Spleen (tissue), 11 donors: ENCODE data around the gene NLRP1. TPM values are rescaled to one million over a fixed set of nuclear protein-coding genes. Genes with fewer than 3 reads are reported as not detected.

Experiments
- DNase-seq: peaks from one replicate; pipeline ENCODE4 v3.0.0-alpha.2; 2020
- H3K27ac ChIP-seq, 8 donors: fragments of 200-600 bp; sonication (generic) in 7 of 8; 1 replicate in 4 of 8; 2 replicates in 4 of 8; pipeline versions ENCODE4 v1.5.0 to v1.8.0; 2016 to 2021; ENCODE audit warnings: inconsistent platforms in 4 of 8, mild to moderate bottlenecking in 4 of 8, moderate library complexity in 1 of 8
- H3K27me3 ChIP-seq, 7 donors: fragments of 200-600 bp; sonication (generic) in 6 of 7; replicated peaks in 1 of 7; 1 replicate in 4 of 7; 2 replicates in 3 of 7; pipeline versions ENCODE4 v1.5.0 to v1.8.0; 2016 to 2021; ENCODE audit warnings: inconsistent platforms in 3 of 7, mild to moderate bottlenecking in 1 of 7
- H3K36me3 ChIP-seq, 6 donors: fragments of 200-600 bp; sonication (generic) in 5 of 6; 1 replicate in 4 of 6; 2 replicates in 2 of 6; pipeline versions ENCODE4 v1.5.0 to v1.8.0; 2016 to 2021; ENCODE audit warnings: inconsistent platforms in 2 of 6
- H3K4me1 ChIP-seq, 6 donors: fragments of 200-600 bp; sonication (generic) in 5 of 6; 1 replicate in 3 of 6; 2 replicates in 3 of 6; pipeline versions ENCODE4 v1.5.0 to v1.8.0; 2016 to 2021; ENCODE audit warnings: inconsistent platforms in 3 of 6
- H3K4me3 ChIP-seq, 8 donors: fragments of 200-600 bp; sonication (generic) in 7 of 8; 1 replicate in 4 of 8; 2 replicates in 4 of 8; pipeline versions ENCODE4 v1.5.0 to v1.8.0; 2016 to 2021; ENCODE audit warnings: inconsistent platforms in 4 of 8, mild to moderate bottlenecking in 4 of 8, moderate library complexity in 2 of 8
- H3K9me3 ChIP-seq, 8 donors: fragments of 200-600 bp; sonication (generic) in 7 of 8; 1 replicate in 4 of 8; 2 replicates in 4 of 8; pipeline versions ENCODE4 v1.5.0 to v1.8.0; 2016 to 2021; ENCODE audit warnings: inconsistent platforms in 4 of 8
- POLR2A ChIP-seq, 3 donors: fragments of 450-650 bp; IDR thresholded peaks; one replicate each; pipeline ENCODE4 v1.5.1; 2017; ENCODE audit warnings: antibody characterized with exemption in 3 of 3, mild to moderate bottlenecking in 1 of 3
- POLR2AphosphoS5 ChIP-seq, 3 donors: sonication (generic); formaldehyde crosslinking; IDR thresholded peaks; one replicate each; pipeline ENCODE4 v1.5.1; 2017; ENCODE audit warnings: antibody characterized with exemption in 3 of 3
- WGBS, 5 donors: extraction: QIAGEN DNeasy Blood & Tissue Kit in 3 of 5; methylation state at CpG; one replicate each; pipeline versions ENCODE4 v1.1.5 to v1.1.7; 2013 to 2018; 5-methylcytosine and 5-hydroxymethylcytosine counted together
- intact Hi-C: fragments of 100-400 bp; cut with DNase I; formaldehyde crosslinking; loops from one replicate; pipeline ENCODE4 v1.15.0; 2023; ENCODE audit warnings: low total_unique reads
- polyA plus RNA-seq, 3 donors: library from polyadenylated mRNA; stranded (reverse); fragments of 200-250 nt; gene quantifications; one replicate each; pipeline ENCODE4 v1.2.1, GENCODE V29; 2013
- total RNA-seq, 7 donors: library from RNA; depleted of rRNA in 3 of 7; stranded (reverse); fragments of >200 nt in 3 of 7; fragmentation: NEBNext Ultra II Directional in 4 of 7; extraction: Animal tissue kit (Norgen Biotek cat#: 25700) in 4 of 7; gene quantifications; one replicate each; pipeline versions ENCODE4 v1.1.0 to v1.2.1, GENCODE V29; 2016 to 2021
- TF ChIP-seq, protein P1 (sequence below), 11 experiments: fragments of 200-600 bp in 7 of 11; fragments of 450-650 bp in 4 of 11; sonication (generic) in 4 of 11; IDR thresholded peaks in 8 of 11; conservative IDR thresholded peaks in 3 of 11; 1 replicate in 7 of 11; 2 replicates in 4 of 11; pipeline versions ENCODE4 v1.4.0 to v1.8.0; 2016 to 2021; ENCODE audit warnings: antibody characterized with exemption in 11 of 11, inconsistent platforms in 4 of 11, mild to moderate bottlenecking in 1 of 11
- donor health status: healthy with polysubstance abuse.
- donor health status: DM: no; HTN: no; CAD: no; lungs with moderate emphysema.
- donor health status: DM: no; HTN: no; CAD: no.
- donor health status: Bipolar disorder and iron deficiency.
- donor health status: healthy.
- donor health status: DM: no; HTN: no; CAD: no.
- donor health status: DM: yes; HTN: yes; CAD: no.

NLRP1 gene
- total and polyA plus RNA-seq, 10 donors: 34.7 to 145 (median 76.7) TPM

DNA sequence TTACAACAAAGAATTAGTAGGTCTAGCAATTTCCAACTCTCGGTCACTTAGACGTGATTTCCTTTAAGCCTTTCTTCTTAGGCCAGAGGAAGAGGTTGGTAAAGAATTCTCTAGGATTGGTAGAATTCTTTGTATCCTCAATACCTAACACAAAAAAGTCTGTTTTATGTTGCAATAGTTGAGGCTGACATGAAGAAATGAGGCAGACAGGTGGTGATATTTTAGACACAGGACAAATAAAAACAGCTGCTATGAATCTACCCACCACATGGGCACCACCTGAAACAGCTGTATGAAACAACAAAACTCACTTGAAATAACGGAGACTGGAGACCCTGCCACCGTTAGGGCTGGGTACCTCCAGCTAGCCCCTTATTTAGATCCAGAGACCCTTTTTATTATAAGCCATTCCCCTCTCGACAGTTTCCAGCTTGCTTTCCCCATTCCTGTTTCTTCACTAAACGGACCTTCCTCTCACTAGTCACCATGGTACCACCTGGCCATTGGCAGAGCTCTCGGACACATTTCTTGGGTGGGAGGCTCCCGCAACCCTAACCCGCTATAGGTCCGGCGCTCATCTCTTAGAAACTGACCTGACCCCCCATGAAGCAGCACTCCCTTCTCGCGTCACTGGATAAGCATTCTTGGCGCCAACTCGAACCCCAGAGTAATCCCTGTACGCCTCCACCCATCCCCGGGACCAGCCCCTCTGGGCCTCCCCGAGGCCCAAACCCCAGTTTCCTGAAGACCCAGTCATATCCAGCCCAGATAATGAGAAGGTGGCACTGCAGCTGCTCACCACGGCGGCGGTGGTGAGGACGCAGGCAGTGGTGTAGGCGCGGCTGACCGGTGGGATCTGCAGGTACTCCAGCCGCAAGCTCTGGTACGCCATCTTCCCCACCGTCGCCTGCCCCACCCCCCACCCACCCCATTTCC lies 98.8 kb downstream of the NLRP1 start, which contains the start of gene DERL2:
Gene DERL2 (minus strand): TSS at position 909 of the 936 bp plus-strand sequence. CDS start 17 bp downstream, at position 892.
- TF ChIP-seq, protein P1, sequence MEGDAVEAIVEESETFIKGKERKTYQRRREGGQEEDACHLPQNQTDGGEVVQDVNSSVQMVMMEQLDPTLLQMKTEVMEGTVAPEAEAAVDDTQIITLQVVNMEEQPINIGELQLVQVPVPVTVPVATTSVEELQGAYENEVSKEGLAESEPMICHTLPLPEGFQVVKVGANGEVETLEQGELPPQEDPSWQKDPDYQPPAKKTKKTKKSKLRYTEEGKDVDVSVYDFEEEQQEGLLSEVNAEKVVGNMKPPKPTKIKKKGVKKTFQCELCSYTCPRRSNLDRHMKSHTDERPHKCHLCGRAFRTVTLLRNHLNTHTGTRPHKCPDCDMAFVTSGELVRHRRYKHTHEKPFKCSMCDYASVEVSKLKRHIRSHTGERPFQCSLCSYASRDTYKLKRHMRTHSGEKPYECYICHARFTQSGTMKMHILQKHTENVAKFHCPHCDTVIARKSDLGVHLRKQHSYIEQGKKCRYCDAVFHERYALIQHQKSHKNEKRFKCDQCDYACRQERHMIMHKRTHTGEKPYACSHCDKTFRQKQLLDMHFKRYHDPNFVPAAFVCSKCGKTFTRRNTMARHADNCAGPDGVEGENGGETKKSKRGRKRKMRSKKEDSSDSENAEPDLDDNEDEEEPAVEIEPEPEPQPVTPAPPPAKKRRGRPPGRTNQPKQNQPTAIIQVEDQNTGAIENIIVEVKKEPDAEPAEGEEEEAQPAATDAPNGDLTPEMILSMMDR (IDR thresholded peaks at IDR 0.05 in 8 of 11, conservative IDR thresholded peaks at IDR 0.05 in 3 of 11): no peak
- TF ChIP-seq POLR2A (IDR thresholded peaks at IDR 0.05): peak in 1 of 3 donors; percentile 18
- TF ChIP-seq POLR2AphosphoS5 (IDR thresholded peaks at IDR 0.05): peak in 1 of 3 donors; percentile 0
- DNase-seq: no peak
- peak within 1 kb of the TSS; percentile 85 to 97 (median 93) for H3K4me3 ChIP-seq
- peak within 1 kb of the TSS; percentile 93 to 100 (median 99) for H3K27ac ChIP-seq
- 5 to 7% (median 6%) methylated on average over 19 to 29 of the region's 29 CpGs for WGBS, 5 donors
- H3K27me3 ChIP-seq: no peaks in the 10 kb centered on the region
- H3K4me1 ChIP-seq: peaks cover 21 to 77% (median 47%) of the 10 kb centered on the region in 6 donors
- peaks cover 3 to 71% (median 63%) of the 10 kb centered on the region in 6 donors for H3K36me3 ChIP-seq
- no peaks in the 10 kb centered on the region for H3K9me3 ChIP-seq
- intact Hi-C loops: no loop called here

GRCh38 chr17:5481451-5481850 lies 102.9 kb downstream of the NLRP1 start:
- H3K27ac ChIP-seq: no peak overlapping the region
- no peak for DNase-seq
- H3K36me3 ChIP-seq: peaks cover 4 to 85% (median 81%) of the 10 kb centered on the region in 6 donors
- H3K4me3 ChIP-seq: no peak overlapping the region
- H3K27me3 ChIP-seq: no peaks in the 10 kb centered on the region
- 95 to 99% (median 97%) methylated on average over 4 of the region's 4 CpGs for WGBS, 5 donors
- no peaks in the 10 kb centered on the region for H3K9me3 ChIP-seq
- TF ChIP-seq POLR2A (IDR thresholded peaks at IDR 0.05): no peak
- H3K4me1 ChIP-seq: peaks cover 10 to 68% (median 34%) of the 10 kb centered on the region in 6 donors
- intact Hi-C loops: no loop called here

- Histone ChIP-seq H3K9me3 (no peaks in the 10 kb centered on the region), H3K27ac (no peak overlapping the region), H3K36me3 (peaks cover 4 to 90% (median 85%) of the 10 kb centered on the region in 6 donors), H3K4me1 (peaks cover 10 to 68% (median 34%) of the 10 kb centered on the region in 6 donors), H3K4me3 (no peak overlapping the region), H3K27me3 (no peaks in the 10 kb centered on the region)
- TF ChIP-seq, protein P1 (IDR thresholded peaks at IDR 0.05 in 8 of 11, conservative IDR thresholded peaks at IDR 0.05 in 3 of 11): no peak
- no peak for TF ChIP-seq POLR2AphosphoS5 (IDR thresholded peaks at IDR 0.05)
- TF ChIP-seq POLR2A (IDR thresholded peaks at IDR 0.05): no peak
- intact Hi-C loops: no loop called here
- DNase-seq: no peak
- whole genome bisulfite sequencing, 5 donors: 84 to 94% (median 90%) methylated on average over 6 of the region's 6 CpGs
Observed at GRCh38 chr17:5480962-5481361, 103.3 kb downstream of the NLRP1 start.

DNA sequence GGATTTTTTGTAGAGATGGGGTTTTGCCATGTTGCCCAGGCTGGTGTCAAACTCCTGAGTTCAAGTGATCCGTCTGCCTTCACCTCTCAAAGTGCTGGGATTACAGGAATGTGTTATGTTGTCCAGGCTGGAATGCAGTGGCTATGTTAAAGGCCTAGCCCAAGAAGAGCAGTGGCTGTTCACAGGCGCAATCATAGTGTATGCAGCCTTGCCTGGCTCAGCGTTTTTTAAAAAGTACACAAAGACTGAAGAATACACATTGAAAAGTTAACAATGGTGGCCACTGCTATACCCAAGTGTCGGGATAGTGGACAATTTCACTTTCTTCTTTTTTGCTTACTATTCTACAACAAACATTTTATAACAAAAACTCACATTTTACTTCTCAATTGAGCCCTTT lies 105.3 kb downstream of the NLRP1 start:
- Histone ChIP-seq H3K4me3 (no peak overlapping the region), H3K9me3 (no peaks in the 10 kb centered on the region), H3K27ac (no peak overlapping the region), H3K27me3 (no peaks in the 10 kb centered on the region), H3K36me3 (peaks cover 4 to 100% (median 97%) of the 10 kb centered on the region in 6 donors), H3K4me1 (peaks cover 0 to 49% (median 16%) of the 10 kb centered on the region in 6 donors)
- intact Hi-C loops: no loop called here
- WGBS, 5 donors: 91 to 100% (median 96%) methylated on average over 4 of the region's 4 CpGs
- no peak for DNase-seq
- no peak for TF ChIP-seq POLR2A (IDR thresholded peaks at IDR 0.05)
- TF ChIP-seq, protein P1 (IDR thresholded peaks at IDR 0.05 in 8 of 11, conservative IDR thresholded peaks at IDR 0.05 in 3 of 11): no peak
- TF ChIP-seq POLR2AphosphoS5 (IDR thresholded peaks at IDR 0.05): no peak
